ES-I3 (cell line): ENCODE results near the gene NDUFS3.

Experiments
- H3K36me3 ChIP-seq: 2 replicates; pipeline ENCODE4 v1.6.1; 2013; ENCODE audit warnings: mild to moderate bottlenecking, low read length, control low read depth, moderate library complexity; ENCODE audit not compliant: insufficient read depth
- H3K4me1 ChIP-seq: 2 replicates; pipeline ENCODE4 v1.6.1; 2013; ENCODE audit warnings: mild to moderate bottlenecking, control low read depth, low read length; ENCODE audit not compliant: insufficient read depth
- H3K9ac ChIP-seq: 2 replicates; pipeline ENCODE4 v1.6.1; 2013; ENCODE audit warnings: low read depth, mild to moderate bottlenecking, low read length, moderate library complexity
- H3K9me3 ChIP-seq: 2 replicates; pipeline ENCODE4 v1.6.1; 2013; ENCODE audit warnings: mild to moderate bottlenecking, low read length, moderate library complexity; ENCODE audit not compliant: control insufficient read depth, insufficient read depth

Gene NDUFS3

GRCh38 chr11:47589977-47590861 is 11.3 kb downstream of the NDUFS3 start:
- Histone ChIP-seq H3K36me3 (no peaks in the 10 kb centered on the region), H3K4me1 (peaks cover 11% of the 10 kb centered on the region; the same call in 1 of the 2 replicates), H3K9ac (no peak overlapping the region; the same call in 1 of the 2 replicates), H3K9me3 (no peaks in the 10 kb centered on the region)

- no peaks in the 10 kb centered on the region for H3K36me3 ChIP-seq
- no peak overlapping the region for H3K9ac ChIP-seq
- peaks cover 11% of the 10 kb centered on the region; the same call in 1 of the 2 replicates for H3K4me1 ChIP-seq
- H3K9me3 ChIP-seq = no peaks in the 10 kb centered on the region
Observed at GRCh38 chr11:47591764-47592163, 12.9 kb downstream of the NDUFS3 start.

- Histone ChIP-seq H3K9ac (no peak overlapping the region), H3K4me1 (peaks cover 11% of the 10 kb centered on the region; the same call in 1 of the 2 replicates), H3K36me3 (no peaks in the 10 kb centered on the region)
Observed at GRCh38 chr11:47592251-47592650, 13.4 kb downstream of the NDUFS3 start.

GRCh38 chr11:47592970-47593369 is 14.1 kb downstream of the NDUFS3 start:
- no peaks in the 10 kb centered on the region for H3K9me3 ChIP-seq
- H3K36me3 ChIP-seq = no peaks in the 10 kb centered on the region
- 0 out of 2 replicates have a peak overlapping the region, but pooled peaks have one; percentile 76 for H3K9ac ChIP-seq
- peaks cover 11% of the 10 kb centered on the region; the same call in 1 of the 2 replicates for H3K4me1 ChIP-seq

More at GRCh38 chr11:47592251-47592650, 13.4 kb downstream of the NDUFS3 start:
- no peaks in the 10 kb centered on the region for H3K9me3 ChIP-seq

DNA sequence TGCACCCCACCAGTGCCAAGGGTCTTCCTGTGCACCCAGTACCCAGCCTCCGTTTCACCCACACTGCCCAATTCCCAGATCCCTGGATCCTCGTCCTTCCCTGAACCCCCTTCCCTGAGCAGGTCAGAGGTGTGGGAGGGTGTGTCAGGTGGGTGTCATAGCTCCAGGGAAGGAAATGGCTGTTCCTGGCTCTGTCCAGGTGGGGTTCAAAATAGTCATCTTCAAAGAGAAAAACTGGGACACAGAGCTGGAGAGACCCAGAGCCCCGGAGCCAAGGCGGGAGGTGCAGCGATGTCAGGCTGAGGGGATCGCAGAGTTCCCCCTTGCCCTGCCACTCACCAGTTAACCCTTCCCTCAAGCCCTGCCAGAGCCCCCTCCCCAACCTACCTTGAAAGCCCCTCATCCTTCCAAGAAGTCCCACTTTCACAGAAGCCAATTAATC is 14.6 kb downstream of the NDUFS3 start:
- H3K9ac ChIP-seq = peak overlapping the region; percentile 76; the same call in 1 of the 2 replicates
- H3K9me3 ChIP-seq = no peaks in the 10 kb centered on the region
- peaks cover 11% of the 10 kb centered on the region; the same call in 1 of the 2 replicates for H3K4me1 ChIP-seq
- H3K36me3 ChIP-seq = no peaks in the 10 kb centered on the region

GRCh38 chr11:47593934-47594855 is 15.3 kb downstream of the NDUFS3 start, which contains the start of gene C1QTNF4:
C1QTNF4 (minus strand) TSS chr11:47594411; CDS start chr11:47590810, 3,601 bp downstream.
- H3K9ac ChIP-seq = peak within 1 kb of the TSS; percentile 76

DNA sequence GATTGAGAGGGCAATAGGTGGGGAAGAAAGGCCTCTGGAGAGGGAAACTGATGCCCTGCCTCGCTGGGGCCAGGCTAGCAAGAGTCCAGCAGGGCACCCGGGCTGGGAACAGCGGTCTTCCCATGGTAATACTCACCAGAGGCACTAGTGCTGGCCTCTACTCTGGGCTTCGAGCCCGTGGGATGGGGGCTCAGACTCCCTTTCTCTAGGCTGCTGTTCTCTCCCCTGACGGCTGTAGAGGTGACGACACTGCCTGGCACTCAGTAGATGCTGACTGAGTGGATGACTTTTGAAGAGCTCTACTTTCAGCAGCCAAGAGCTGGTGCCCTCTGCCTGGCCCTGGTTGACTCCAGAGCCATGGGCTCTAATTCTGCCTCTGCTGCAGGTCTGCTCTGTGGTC is 16.2 kb downstream of the NDUFS3 start:
- H3K36me3 ChIP-seq = no peaks in the 10 kb centered on the region
- H3K4me1 ChIP-seq = peaks cover 11% of the 10 kb centered on the region; the same call in 1 of the 2 replicates
- no peaks in the 10 kb centered on the region for H3K9me3 ChIP-seq
- H3K9ac ChIP-seq = no peak overlapping the region

More at GRCh38 chr11:47593934-47594855, 15.3 kb downstream of the NDUFS3 start, which contains the start of gene C1QTNF4:
- no peaks in the 10 kb centered on the region for H3K36me3 ChIP-seq
- H3K9me3 ChIP-seq = no peaks in the 10 kb centered on the region
- peaks cover 11% of the 10 kb centered on the region; the same call in 1 of the 2 replicates for H3K4me1 ChIP-seq

- no peak overlapping the region for H3K9ac ChIP-seq
Observed at GRCh38 chr11:47595967-47596366, 17.1 kb downstream of the NDUFS3 start.

GRCh38 chr11:47599902-47600301 is 21.0 kb downstream of the NDUFS3 start:
- Histone ChIP-seq H3K9ac (no peak overlapping the region), H3K4me1 (no peaks in the 10 kb centered on the region), H3K9me3 (no peaks in the 10 kb centered on the region), H3K36me3 (no peaks in the 10 kb centered on the region; the same call in 1 of the 2 replicates)

More at GRCh38 chr11:47595967-47596366, 17.1 kb downstream of the NDUFS3 start:
- peaks cover 11% of the 10 kb centered on the region; the same call in 1 of the 2 replicates for H3K4me1 ChIP-seq
- H3K36me3 ChIP-seq = no peaks in the 10 kb centered on the region
- H3K9me3 ChIP-seq = no peaks in the 10 kb centered on the region

GRCh38 chr11:47603295-47603694 is 24.4 kb downstream of the NDUFS3 start:
- no peaks in the 10 kb centered on the region for H3K9me3 ChIP-seq
- no peaks in the 10 kb centered on the region; the same call in 1 of the 2 replicates for H3K36me3 ChIP-seq
- no peaks in the 10 kb centered on the region for H3K4me1 ChIP-seq
- no peak overlapping the region for H3K9ac ChIP-seq

DNA sequence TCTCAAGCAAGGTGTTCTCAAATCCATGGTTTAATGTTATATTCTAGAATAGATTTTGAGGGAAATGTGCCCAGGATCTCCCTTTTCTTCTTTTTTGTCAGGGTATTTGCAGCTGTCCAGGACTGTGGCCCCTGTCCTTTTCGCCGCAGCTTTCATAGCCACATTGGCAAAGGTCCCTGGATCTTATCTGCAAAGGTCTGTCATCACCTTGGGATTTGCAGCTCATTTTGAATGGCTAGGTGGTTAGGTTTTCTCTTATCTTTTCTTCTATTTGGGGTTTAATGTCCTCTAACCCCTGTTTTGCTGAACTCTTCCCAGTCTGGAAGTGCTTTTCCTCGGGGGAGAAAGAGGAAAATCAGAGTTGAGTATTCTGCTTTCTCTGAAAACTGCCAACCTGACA is 27.0 kb downstream of the NDUFS3 start:
- Histone ChIP-seq H3K4me1 (no peaks in the 10 kb centered on the region), H3K36me3 (no peaks in the 10 kb centered on the region; the same call in 1 of the 2 replicates), H3K9me3 (no peaks in the 10 kb centered on the region), H3K9ac (no peak overlapping the region)

DNA sequence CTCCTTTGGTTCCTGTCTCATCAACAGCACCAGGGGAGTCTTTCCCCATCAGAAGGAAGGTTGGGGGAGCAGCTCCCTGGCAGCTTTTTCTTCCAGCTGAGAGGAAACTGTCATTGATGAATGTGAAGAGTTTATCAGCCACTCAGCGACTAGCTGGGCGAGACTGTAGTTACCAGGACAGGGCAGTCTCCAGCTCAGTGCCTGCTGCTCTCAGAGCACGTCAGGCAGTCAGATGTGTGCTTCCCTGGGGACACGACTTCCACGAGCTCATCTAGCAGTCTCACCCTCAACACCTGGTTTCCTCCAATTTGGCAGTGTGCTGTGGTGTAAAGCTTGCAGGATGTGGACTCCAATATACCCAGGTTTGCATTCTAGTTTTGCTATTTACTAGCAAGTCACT is 27.9 kb downstream of the NDUFS3 start:
- H3K4me1 ChIP-seq = no peaks in the 10 kb centered on the region
- H3K36me3 ChIP-seq = no peaks in the 10 kb centered on the region; the same call in 1 of the 2 replicates
- H3K9me3 ChIP-seq = no peaks in the 10 kb centered on the region
- no peak overlapping the region for H3K9ac ChIP-seq

DNA sequence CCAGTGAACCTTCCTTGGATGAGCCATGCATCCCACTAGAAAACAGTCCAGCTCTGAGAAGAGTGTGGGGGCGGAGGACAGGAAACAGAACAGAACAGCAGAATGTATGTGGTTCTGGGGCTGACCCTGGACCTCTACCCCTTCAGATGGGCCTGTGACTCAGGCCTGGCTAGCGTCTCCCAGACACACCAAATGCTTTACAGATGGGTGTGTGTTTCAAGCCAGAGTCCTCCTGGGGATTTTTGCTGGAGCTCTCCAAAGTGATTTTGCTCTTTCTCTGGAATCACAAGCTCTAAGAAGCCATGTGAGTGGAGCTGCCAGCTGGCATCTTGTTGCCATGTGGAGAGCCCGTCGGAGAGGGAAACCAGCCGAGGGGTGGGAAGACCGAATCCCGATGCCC is 28.5 kb downstream of the NDUFS3 start:
- Histone ChIP-seq H3K4me1 (no peaks in the 10 kb centered on the region), H3K9me3 (no peaks in the 10 kb centered on the region), H3K9ac (no peak overlapping the region), H3K36me3 (no peaks in the 10 kb centered on the region; the same call in 1 of the 2 replicates)

DNA sequence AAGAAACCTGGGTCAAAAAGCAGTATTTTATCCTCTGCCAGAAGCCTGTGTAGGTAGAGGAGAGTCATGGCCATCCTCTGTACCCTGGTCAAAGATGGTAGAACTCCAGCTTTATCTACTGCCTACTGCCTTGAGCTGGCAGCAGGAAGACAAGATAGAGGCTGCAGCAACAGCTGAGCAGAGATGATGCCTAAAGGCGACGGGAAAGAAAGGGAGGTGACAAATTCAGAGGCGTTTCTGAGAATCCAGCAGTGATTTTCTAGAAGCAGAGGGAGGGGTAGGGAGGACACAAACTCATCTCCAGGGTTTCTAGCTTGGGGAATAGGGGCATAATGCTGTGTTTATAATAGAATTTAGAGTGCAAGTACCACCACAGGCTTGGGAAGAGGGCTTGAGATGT is 30.8 kb downstream of the NDUFS3 start:
- Histone ChIP-seq H3K36me3 (no peaks in the 10 kb centered on the region), H3K9ac (no peak overlapping the region), H3K9me3 (no peaks in the 10 kb centered on the region)

More for the DNA sequence above, 30.8 kb downstream of the NDUFS3 start:
- no peaks in the 10 kb centered on the region for H3K4me1 ChIP-seq
